BJ (cell line): Measurements from ENCODE around the gene KRTAP21-1. TPM values are rescaled to one million over a fixed set of nuclear protein-coding genes. Genes with fewer than 3 reads are reported as not detected.

Experiments
- CTCF ChIA-PET: fragments of 350-600 bp; formaldehyde crosslinking; extraction: SDS; loops from one replicate; lab custom pipeline; 2021; ENCODE audit warnings: antibody characterized with exemption, inconsistent platforms; lab: Yijun Ruan, JAX
- POLR2A ChIA-PET: fragments of 300-600 bp; sonication (Branson Sonifier 250); formaldehyde crosslinking; extraction: SDS; loops from one replicate; lab custom pipeline; 2021; ENCODE audit warnings: antibody characterized with exemption; lab: Charles Lee
- DNase-seq: peaks from one replicate; pipeline ENCODE4 v3.0.0-alpha.2; 2011; ENCODE audit warnings: low read depth
- H3K27me3 ChIP-seq: 2 replicates; pipeline ENCODE4 v1.6.0; 2011; ENCODE audit warnings: low read length; ENCODE audit not compliant: control insufficient read depth, insufficient read depth
- H3K36me3 ChIP-seq: 2 replicates; pipeline ENCODE4 v1.5.1; 2011; ENCODE audit warnings: low read length; ENCODE audit not compliant: control insufficient read depth, insufficient read depth
- H3K4me3 ChIP-seq: 2 replicates; pipeline ENCODE4 v1.5.1; 2011; ENCODE audit warnings: low read depth, mild to moderate bottlenecking, control low read depth, low read length
- polyA plus RNA-seq: library from polyadenylated mRNA; depleted of rRNA; stranded (reverse); fragments of >200 nt; gene quantifications from 2 replicates; pipeline ENCODE4 v1.2.3, GENCODE V29; 2011
- TF ChIP-seq, protein P1 (sequence below): IDR thresholded peaks from 2 replicates; pipeline ENCODE4 v1.5.1; 2011; ENCODE audit warnings: low read depth, mild to moderate bottlenecking, control low read depth, inconsistent platforms, low read length, moderate library complexity; ENCODE audit not compliant: insufficient read depth

KRTAP21-1 gene
- polyA plus RNA-seq, 1 experiment: not detected

GRCh38 chr21:30726726-30727125 is 28.5 kb downstream of the KRTAP21-1 start:
- Histone ChIP-seq H3K4me3 (no peak overlapping the region), H3K27me3 (no peaks in the 10 kb centered on the region), H3K36me3 (no peaks in the 10 kb centered on the region)
- DNase-seq: no peak
- ChIA-PET POLR2A (no interaction called here), CTCF (no interaction called here)
- TF ChIP-seq, protein P1, sequence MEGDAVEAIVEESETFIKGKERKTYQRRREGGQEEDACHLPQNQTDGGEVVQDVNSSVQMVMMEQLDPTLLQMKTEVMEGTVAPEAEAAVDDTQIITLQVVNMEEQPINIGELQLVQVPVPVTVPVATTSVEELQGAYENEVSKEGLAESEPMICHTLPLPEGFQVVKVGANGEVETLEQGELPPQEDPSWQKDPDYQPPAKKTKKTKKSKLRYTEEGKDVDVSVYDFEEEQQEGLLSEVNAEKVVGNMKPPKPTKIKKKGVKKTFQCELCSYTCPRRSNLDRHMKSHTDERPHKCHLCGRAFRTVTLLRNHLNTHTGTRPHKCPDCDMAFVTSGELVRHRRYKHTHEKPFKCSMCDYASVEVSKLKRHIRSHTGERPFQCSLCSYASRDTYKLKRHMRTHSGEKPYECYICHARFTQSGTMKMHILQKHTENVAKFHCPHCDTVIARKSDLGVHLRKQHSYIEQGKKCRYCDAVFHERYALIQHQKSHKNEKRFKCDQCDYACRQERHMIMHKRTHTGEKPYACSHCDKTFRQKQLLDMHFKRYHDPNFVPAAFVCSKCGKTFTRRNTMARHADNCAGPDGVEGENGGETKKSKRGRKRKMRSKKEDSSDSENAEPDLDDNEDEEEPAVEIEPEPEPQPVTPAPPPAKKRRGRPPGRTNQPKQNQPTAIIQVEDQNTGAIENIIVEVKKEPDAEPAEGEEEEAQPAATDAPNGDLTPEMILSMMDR: no peak

GRCh38 chr21:30719401-30719800 is 35.8 kb downstream of the KRTAP21-1 start:
- no peak for DNase-seq
- no peaks in the 10 kb centered on the region for H3K27me3 ChIP-seq
- CTCF ChIA-PET: no interaction called here
- TF ChIP-seq, protein P1: no peak
- no peaks in the 10 kb centered on the region for H3K36me3 ChIP-seq
- H3K4me3 ChIP-seq: no peak overlapping the region
- POLR2A ChIA-PET: no interaction called here

DNA sequence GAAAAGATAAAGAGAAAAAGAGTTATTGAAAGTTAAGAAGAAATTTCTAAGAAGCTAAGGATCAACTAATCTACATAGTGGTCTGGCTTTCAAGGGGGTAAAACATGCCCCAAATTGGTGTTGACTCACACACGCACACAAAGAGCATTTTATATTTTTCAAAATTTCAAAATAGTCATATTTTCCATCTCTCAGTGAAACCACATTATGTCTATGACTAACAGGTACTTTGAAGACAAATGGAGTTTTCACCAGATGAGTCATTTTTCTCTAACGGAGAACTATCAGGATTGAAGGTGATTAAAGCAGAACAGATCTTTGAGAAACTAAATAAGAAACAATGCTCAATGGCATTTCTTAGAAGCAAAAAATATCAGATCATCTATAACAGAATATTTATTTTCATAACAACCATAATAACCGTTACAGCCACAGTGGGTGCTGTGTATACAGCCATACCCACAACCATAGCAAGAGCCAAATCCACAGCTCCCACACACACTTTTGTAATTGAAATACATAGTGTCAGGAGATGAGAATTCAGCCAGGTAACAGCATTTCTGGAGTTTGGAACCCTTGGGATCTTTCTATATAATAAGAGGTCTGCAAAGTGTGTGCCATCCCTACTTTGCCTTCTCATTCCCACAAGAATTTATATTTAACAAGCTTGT is 36.9 kb downstream of the KRTAP21-1 start, which contains the start of gene KRTAP21-3:
KRTAP21-3 (minus strand) TSS at position 539 of the 671 bp plus-strand sequence; CDS start at position 521, 18 bp downstream.
- Histone ChIP-seq H3K36me3 (no peaks in the 10 kb centered on the region), H3K27me3 (no peaks in the 10 kb centered on the region), H3K4me3 (no peak within 1 kb of the TSS)
- TF ChIP-seq, protein P1: no peak
- no peak for DNase-seq
- ChIA-PET POLR2A (no interaction called here), CTCF (no interaction called here)

- ChIA-PET CTCF (no interaction called here), POLR2A (no interaction called here)
- DNase-seq: no peak
- TF ChIP-seq, protein P1: no peak
- H3K4me3 ChIP-seq: no peak overlapping the region
- H3K36me3 ChIP-seq: no peaks in the 10 kb centered on the region
- H3K27me3 ChIP-seq: no peaks in the 10 kb centered on the region
Observed at GRCh38 chr21:30717105-30717504, 38.1 kb downstream of the KRTAP21-1 start.

DNA sequence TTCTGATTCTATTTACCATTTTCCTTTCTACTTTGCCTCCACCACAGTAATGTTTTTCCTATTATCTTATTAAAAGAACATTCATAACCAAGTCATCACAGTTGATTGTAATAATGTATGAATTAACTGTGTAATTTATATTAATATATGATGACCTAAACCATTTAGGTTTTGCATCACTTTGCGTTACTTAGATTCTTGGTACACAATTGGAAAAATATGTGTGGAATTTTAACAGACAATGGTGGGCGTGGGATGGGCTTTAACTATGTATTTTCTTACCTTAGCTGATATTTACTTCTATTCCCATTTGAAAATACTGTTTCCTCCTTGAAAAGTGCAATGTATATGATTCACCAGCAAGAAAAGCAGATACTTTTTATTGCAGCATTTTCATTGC is 40.3 kb downstream of the KRTAP21-1 start:
- DNase-seq: no peak
- CTCF ChIA-PET: no interaction called here
- POLR2A ChIA-PET: no interaction called here

More for the DNA sequence above, 40.3 kb downstream of the KRTAP21-1 start:
- Histone ChIP-seq H3K36me3 (no peaks in the 10 kb centered on the region), H3K4me3 (no peak overlapping the region), H3K27me3 (no peaks in the 10 kb centered on the region)
- TF ChIP-seq, protein P1: no peak
